GM12801 (cell line): Measurements from ENCODE around the gene CACNA1D.

ENCODE experiments used
- TF ChIP-seq, protein P1 (sequence below): IDR thresholded peaks from one replicate; pipeline ENCODE4 v1.5.1; 2011; ENCODE audit warnings: control low read depth; ENCODE audit not compliant: insufficient read length; ENCODE audit errors: extremely low read depth

The CACNA1D gene

GRCh38 chr3:53788038-53788437, 293.6 kb downstream of the CACNA1D start:
- TF ChIP-seq, protein P1, sequence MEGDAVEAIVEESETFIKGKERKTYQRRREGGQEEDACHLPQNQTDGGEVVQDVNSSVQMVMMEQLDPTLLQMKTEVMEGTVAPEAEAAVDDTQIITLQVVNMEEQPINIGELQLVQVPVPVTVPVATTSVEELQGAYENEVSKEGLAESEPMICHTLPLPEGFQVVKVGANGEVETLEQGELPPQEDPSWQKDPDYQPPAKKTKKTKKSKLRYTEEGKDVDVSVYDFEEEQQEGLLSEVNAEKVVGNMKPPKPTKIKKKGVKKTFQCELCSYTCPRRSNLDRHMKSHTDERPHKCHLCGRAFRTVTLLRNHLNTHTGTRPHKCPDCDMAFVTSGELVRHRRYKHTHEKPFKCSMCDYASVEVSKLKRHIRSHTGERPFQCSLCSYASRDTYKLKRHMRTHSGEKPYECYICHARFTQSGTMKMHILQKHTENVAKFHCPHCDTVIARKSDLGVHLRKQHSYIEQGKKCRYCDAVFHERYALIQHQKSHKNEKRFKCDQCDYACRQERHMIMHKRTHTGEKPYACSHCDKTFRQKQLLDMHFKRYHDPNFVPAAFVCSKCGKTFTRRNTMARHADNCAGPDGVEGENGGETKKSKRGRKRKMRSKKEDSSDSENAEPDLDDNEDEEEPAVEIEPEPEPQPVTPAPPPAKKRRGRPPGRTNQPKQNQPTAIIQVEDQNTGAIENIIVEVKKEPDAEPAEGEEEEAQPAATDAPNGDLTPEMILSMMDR: no peak

- TF ChIP-seq, protein P1: no peak
Observed at GRCh38 chr3:53789459-53789858, 295.0 kb downstream of the CACNA1D start.

GRCh38 chr3:53790470-53790869, 296.1 kb downstream of the CACNA1D start:
- TF ChIP-seq, protein P1: no peak

GRCh38 chr3:53791317-53791716, 296.9 kb downstream of the CACNA1D start:
- TF ChIP-seq, protein P1: no peak

GRCh38 chr3:53792866-53793265, 298.5 kb downstream of the CACNA1D start:
- TF ChIP-seq, protein P1: no peak

- TF ChIP-seq, protein P1: no peak
Observed at GRCh38 chr3:53794597-53794996, 300.2 kb downstream of the CACNA1D start.

GRCh38 chr3:53795176-53795575, 300.8 kb downstream of the CACNA1D start:
- TF ChIP-seq, protein P1: no peak
